SK-N-SH treated with all-trans-retinoic acid at 6 μM for 48 hours (cell line): Measurements from ENCODE around the gene NUP210L.

Source experiments
- ARNTL ChIP-seq: fragments of 450-650 bp; formaldehyde crosslinking; IDR thresholded peaks from 2 replicates; pipeline ENCODE4 v1.5.0; 2020; ENCODE audit warnings: low read depth, mild to moderate bottlenecking, moderate library complexity, borderline replicate concordance
- BACH2 ChIP-seq: fragments of 250-450 bp; sonication (Bioruptor Pico); IDR thresholded peaks from 2 replicates; pipeline ENCODE4 v1.9.0; 2021; ENCODE audit warnings: mild to moderate bottlenecking, borderline replicate concordance
- ESRRG ChIP-seq: fragments of 250-450 bp; sonication (Bioruptor Pico); IDR thresholded peaks from 2 replicates; pipeline ENCODE4 v1.6.1; 2021; ENCODE audit warnings: mild to moderate bottlenecking
- GLIS3 ChIP-seq: fragments of 250-450 bp; sonication (Bioruptor Pico); IDR thresholded peaks from 2 replicates; pipeline ENCODE4 v1.5.0; 2020; ENCODE audit warnings: mild to moderate bottlenecking, moderate library complexity
- OSR1 ChIP-seq: fragments of 250-450 bp; sonication (Bioruptor Pico); IDR thresholded peaks from 2 replicates; pipeline ENCODE4 v1.8.0; 2022; ENCODE audit warnings: moderate library complexity, mild to moderate bottlenecking, inconsistent platforms
- PPARA ChIP-seq: fragments of 250-450 bp; sonication (Bioruptor Pico); IDR thresholded peaks from 2 replicates; pipeline ENCODE4 v1.5.0; 2020; ENCODE audit warnings: mild to moderate bottlenecking, borderline replicate concordance
- RARB ChIP-seq: fragments of 250-450 bp; sonication (Bioruptor Pico); IDR thresholded peaks from 2 replicates; pipeline ENCODE4 v1.8.0; 2021; ENCODE audit warnings: mild to moderate bottlenecking, moderate library complexity
- SNAI2 ChIP-seq: fragments of 250-450 bp; sonication (Bioruptor Pico); IDR thresholded peaks from 2 replicates; pipeline ENCODE4 v1.5.0; 2020; ENCODE audit warnings: mild to moderate bottlenecking, moderate library complexity
- ZFP3 ChIP-seq: fragments of 250-450 bp; sonication (Bioruptor Pico); IDR thresholded peaks from 2 replicates; pipeline ENCODE4 v1.5.0; 2020; ENCODE audit warnings: mild to moderate bottlenecking, moderate library complexity
- ZFP30 ChIP-seq: fragments of 450-650 bp; formaldehyde crosslinking; IDR thresholded peaks from 2 replicates; pipeline ENCODE4 v1.5.0; 2022; ENCODE audit warnings: mild to moderate bottlenecking, moderate library complexity
- ZNF565 ChIP-seq: fragments of 450-650 bp; formaldehyde crosslinking; conservative IDR thresholded peaks from 2 replicates; pipeline ENCODE4 v1.5.0; 2020; ENCODE audit warnings: low read depth, mild to moderate bottlenecking, moderate library complexity
- TF ChIP-seq, protein P1 (sequence below): fragments of 250-450 bp; sonication (Bioruptor Pico); IDR thresholded peaks from 2 replicates; pipeline ENCODE4 v1.8.0; 2020; ENCODE audit warnings: mild to moderate bottlenecking, moderate library complexity, borderline replicate concordance
- TF ChIP-seq, protein P2 (sequence below): fragments of 250-450 bp; sonication (Bioruptor Pico); IDR thresholded peaks from 2 replicates; pipeline ENCODE4 v1.5.1; 2020; ENCODE audit warnings: low read depth, mild to moderate bottlenecking, moderate library complexity

DNA sequence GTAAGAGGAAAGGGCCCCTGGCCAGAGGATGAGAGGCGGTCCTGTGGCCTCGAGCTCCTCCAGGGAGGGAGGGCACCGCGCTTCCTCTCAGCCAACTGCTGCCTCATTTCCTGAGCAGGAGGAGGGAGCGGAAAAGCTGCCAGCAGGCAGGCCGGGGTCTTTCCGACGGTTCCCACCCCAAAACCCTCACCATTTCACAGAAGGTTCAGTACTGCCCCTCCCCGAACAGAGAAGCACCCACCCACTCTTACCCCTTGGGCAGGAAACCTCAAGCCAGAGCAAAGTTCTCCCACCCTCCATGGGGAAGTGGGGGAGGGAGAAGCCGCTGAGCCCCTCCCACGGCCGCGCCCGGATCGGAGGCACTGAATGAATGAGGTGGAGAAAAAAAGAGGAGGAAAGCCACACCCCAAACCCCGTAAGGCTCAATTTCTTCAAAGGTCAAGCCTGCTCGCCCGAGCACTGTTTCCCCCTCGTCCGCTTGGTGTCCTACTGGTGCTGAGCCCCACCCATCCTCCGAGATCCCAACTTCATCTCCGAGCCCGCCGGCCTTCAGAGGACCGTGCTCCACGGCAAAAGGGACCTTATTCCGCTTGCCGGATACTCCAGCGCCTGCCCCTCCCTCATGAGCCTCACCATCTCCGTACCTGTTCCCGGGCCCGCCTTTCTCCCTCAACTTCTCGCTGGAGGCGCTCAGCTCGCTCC is 27.6 kb upstream of the NUP210L start:
- TF ChIP-seq OSR1 (CRISPR knock-in tag): no peak
- TF ChIP-seq GLIS3 (CRISPR knock-in tag): no peak
- TF ChIP-seq SNAI2: no peak
- TF ChIP-seq, protein P1, sequence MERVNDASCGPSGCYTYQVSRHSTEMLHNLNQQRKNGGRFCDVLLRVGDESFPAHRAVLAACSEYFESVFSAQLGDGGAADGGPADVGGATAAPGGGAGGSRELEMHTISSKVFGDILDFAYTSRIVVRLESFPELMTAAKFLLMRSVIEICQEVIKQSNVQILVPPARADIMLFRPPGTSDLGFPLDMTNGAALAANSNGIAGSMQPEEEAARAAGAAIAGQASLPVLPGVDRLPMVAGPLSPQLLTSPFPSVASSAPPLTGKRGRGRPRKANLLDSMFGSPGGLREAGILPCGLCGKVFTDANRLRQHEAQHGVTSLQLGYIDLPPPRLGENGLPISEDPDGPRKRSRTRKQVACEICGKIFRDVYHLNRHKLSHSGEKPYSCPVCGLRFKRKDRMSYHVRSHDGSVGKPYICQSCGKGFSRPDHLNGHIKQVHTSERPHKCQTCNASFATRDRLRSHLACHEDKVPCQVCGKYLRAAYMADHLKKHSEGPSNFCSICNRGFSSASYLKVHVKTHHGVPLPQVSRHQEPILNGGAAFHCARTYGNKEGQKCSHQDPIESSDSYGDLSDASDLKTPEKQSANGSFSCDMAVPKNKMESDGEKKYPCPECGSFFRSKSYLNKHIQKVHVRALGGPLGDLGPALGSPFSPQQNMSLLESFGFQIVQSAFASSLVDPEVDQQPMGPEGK: no peak
- TF ChIP-seq, protein P2, sequence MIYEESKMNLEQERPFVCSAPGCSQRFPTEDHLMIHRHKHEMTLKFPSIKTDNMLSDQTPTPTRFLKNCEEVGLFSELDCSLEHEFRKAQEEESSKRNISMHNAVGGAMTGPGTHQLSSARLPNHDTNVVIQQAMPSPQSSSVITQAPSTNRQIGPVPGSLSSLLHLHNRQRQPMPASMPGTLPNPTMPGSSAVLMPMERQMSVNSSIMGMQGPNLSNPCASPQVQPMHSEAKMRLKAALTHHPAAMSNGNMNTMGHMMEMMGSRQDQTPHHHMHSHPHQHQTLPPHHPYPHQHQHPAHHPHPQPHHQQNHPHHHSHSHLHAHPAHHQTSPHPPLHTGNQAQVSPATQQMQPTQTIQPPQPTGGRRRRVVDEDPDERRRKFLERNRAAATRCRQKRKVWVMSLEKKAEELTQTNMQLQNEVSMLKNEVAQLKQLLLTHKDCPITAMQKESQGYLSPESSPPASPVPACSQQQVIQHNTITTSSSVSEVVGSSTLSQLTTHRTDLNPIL (CRISPR knock-in tag): no peak
- no peak for TF ChIP-seq ESRRG (CRISPR knock-in tag)
- no peak for TF ChIP-seq RARB (CRISPR knock-in tag)
- TF ChIP-seq ZFP30: no peak
- TF ChIP-seq ZNF565: no peak
- TF ChIP-seq BACH2 (CRISPR knock-in tag): no peak
- TF ChIP-seq ZFP3 (CRISPR knock-in tag): no peak
- no peak for TF ChIP-seq PPARA (CRISPR knock-in tag)
- no peak for TF ChIP-seq ARNTL (CRISPR knock-in tag)
